Chondrocyte (in vitro differentiated cells): ENCODE results near the gene SOHLH1. TPM values are rescaled to one million over a fixed set of nuclear protein-coding genes. Genes with fewer than 3 reads are reported as not detected.

Experiments
- DNase-seq: peaks from one replicate; pipeline ENCODE4 v3.0.0; 2021; ENCODE audit warnings: mixed read lengths, low spot score
- H3K27ac Mint-ChIP-seq: one replicate; pipeline ENCODE4 v1.8.0; 2021; ENCODE audit warnings: mild to moderate bottlenecking, moderate library complexity, mixed read lengths; ENCODE audit not compliant: unreplicated experiment
- H3K27me3 Mint-ChIP-seq: 2 replicates; pipeline ENCODE4 v1.8.0; 2021; ENCODE audit warnings: low read depth, mixed read lengths
- H3K36me3 Mint-ChIP-seq: 2 replicates; pipeline ENCODE4 v1.8.0; 2021; ENCODE audit warnings: low read depth, mixed read lengths
- H3K4me1 Mint-ChIP-seq: 2 replicates; pipeline ENCODE4 v1.8.0; 2021; ENCODE audit warnings: low read depth, mild to moderate bottlenecking, mixed read lengths
- H3K4me3 Mint-ChIP-seq: one replicate; pipeline ENCODE4 v1.8.0; 2021; ENCODE audit warnings: mild to moderate bottlenecking, moderate library complexity, mixed read lengths; ENCODE audit not compliant: unreplicated experiment
- H3K9me3 Mint-ChIP-seq: 2 replicates; pipeline ENCODE4 v1.8.0; 2021; ENCODE audit warnings: low read depth, mixed read lengths
- total RNA-seq: library from RNA; stranded (reverse); gene quantifications from 3 replicates; pipeline ENCODE4 v1.2.1, GENCODE V29; 2021
- TF ChIP-seq, protein P1 (sequence below): fragments of 200-600 bp; sonication (generic); IDR thresholded peaks from 2 replicates; pipeline ENCODE4 v1.5.0; 2021; ENCODE audit warnings: antibody characterized with exemption, mild to moderate bottlenecking, moderate library complexity

Gene SOHLH1
- total RNA-seq, 1 donor from 2014 or later, result not detected

DNA sequence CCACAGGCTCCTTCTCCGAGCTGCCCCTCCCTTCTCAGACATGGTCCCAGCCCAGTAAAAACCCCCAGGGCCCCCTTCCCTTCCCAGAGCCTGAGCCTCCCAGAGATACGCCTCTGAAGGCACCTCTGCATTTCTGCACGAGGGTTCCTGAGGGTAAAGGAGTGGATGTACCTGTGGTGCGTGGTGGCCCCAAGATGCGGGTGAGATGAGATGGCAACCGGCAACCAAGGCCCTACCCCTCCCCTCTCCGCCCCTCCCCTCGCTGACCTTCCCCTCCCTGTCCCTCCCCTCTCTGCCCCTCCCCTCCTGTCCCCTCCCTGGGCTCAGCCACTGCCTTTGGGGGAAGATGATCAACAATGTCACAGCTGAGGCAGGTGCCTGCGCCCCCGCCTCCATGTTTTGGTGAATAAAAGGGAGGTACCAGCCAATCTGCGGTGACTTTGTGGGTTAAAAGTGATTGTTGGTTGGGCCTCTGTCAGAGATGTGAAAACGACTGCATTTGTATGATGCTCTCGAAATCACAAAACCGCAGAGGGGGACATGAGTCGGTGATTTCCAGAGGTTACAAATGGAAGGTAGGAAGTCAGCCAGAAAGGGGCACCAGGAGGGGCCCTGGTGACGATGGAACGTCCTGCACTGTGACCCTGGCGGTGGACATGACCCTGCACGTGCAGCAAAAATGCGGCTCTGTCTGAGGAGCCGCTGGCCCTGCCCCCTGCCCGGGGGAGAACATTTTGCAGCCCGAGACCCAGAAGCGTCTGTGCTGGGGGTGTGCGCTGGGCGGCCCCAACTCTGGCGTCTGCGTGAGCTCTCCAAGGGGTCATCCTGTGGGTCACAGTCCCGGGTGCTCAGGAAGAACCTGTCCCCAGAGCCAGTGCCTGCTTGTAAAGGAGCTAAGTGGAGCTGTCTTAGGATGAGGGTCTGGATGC lies 32.5 kb downstream of the SOHLH1 start:
- DNase-seq, result no peak
- H3K4me3 Mint-ChIP-seq, result no peak overlapping the region
- H3K4me1 Mint-ChIP-seq, result peaks cover 5% of the 10 kb centered on the region
- peaks cover 9% of the 10 kb centered on the region for H3K27me3 Mint-ChIP-seq
- TF ChIP-seq, protein P1, sequence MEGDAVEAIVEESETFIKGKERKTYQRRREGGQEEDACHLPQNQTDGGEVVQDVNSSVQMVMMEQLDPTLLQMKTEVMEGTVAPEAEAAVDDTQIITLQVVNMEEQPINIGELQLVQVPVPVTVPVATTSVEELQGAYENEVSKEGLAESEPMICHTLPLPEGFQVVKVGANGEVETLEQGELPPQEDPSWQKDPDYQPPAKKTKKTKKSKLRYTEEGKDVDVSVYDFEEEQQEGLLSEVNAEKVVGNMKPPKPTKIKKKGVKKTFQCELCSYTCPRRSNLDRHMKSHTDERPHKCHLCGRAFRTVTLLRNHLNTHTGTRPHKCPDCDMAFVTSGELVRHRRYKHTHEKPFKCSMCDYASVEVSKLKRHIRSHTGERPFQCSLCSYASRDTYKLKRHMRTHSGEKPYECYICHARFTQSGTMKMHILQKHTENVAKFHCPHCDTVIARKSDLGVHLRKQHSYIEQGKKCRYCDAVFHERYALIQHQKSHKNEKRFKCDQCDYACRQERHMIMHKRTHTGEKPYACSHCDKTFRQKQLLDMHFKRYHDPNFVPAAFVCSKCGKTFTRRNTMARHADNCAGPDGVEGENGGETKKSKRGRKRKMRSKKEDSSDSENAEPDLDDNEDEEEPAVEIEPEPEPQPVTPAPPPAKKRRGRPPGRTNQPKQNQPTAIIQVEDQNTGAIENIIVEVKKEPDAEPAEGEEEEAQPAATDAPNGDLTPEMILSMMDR, result no peak
- no peaks in the 10 kb centered on the region for H3K36me3 Mint-ChIP-seq
- no peak overlapping the region for H3K27ac Mint-ChIP-seq
- peaks cover 8% of the 10 kb centered on the region for H3K9me3 Mint-ChIP-seq

DNA sequence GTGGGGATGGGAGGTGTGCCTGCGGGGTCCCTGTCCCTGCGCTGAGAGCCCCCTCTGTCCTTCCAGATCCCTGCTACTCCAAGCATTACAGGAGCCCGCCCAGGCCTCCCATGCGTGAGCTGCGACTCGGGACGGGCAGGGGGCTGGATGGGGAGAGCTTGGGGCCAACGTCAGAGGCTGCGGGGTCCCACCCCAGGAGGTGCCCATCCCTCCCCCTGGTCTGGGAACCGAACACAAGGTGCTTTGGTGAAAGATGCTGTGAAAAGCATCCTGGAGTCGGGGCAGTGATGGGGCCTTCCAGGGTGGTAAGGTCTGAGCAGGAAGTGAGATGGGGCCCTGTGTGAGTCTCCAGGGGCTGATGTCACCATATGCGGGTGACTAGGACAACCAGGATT lies 33.5 kb downstream of the SOHLH1 start:
- TF ChIP-seq, protein P1, result no peak
- Mint-ChIP-seq H3K4me1 (peaks cover 6% of the 10 kb centered on the region), H3K36me3 (no peaks in the 10 kb centered on the region), H3K4me3 (no peak overlapping the region), H3K27me3 (peaks cover 9% of the 10 kb centered on the region), H3K27ac (no peak overlapping the region), H3K9me3 (peaks cover 8% of the 10 kb centered on the region)
- DNase-seq, result no peak

DNA sequence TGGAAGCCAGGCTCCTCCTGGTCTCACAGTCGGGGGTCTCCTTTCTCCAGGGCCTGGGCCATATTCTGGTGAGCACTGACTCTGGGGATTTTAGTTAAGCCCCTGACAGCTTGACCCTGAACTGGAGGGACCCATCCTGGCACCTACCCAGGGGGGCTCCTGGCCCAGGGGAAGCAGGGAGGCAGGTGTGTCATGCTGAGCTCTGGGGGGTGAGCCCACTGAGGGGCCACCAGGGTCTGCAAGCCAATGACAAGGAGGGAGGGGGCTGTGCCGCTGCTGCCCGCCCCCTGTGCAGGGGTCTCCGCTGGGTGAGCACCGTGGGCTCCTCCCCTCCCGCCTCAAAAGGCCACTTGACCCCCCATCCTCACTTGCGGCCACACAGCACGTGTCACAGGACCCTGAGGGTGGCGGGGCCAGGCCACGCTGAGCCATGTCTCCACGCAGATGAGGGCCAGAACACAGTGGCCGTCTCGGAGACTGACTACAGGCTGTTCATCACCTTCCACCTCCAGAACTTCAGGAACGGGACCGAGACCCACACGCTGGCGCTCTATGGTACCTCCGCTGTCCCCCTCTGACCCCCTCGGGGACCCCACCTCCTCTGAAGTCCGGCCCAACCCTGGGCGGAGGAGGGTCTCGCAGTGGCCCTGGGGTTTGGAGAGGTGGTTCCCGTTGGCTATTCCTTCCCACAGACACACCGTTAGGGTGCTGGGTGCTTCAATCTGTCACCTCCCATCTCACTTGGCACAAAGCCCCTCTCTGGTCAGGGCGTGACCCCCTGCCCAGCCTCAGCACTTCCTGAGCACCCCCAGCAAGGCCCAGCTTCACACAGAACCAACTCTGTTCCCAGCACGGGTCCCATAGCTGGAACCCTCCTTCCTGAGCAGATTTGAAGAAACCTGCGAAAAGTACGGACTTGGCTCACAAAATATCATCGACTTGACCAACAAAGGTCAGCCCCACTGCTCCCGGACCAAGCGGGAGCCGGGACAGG lies 34.2 kb downstream of the SOHLH1 start:
- Mint-ChIP-seq H3K4me3 (no peak overlapping the region), H3K27me3 (peaks cover 9% of the 10 kb centered on the region), H3K36me3 (no peaks in the 10 kb centered on the region), H3K4me1 (peaks cover 6% of the 10 kb centered on the region), H3K9me3 (peaks cover 8% of the 10 kb centered on the region), H3K27ac (no peak overlapping the region)
- TF ChIP-seq, protein P1, result no peak
- no peak for DNase-seq

DNA sequence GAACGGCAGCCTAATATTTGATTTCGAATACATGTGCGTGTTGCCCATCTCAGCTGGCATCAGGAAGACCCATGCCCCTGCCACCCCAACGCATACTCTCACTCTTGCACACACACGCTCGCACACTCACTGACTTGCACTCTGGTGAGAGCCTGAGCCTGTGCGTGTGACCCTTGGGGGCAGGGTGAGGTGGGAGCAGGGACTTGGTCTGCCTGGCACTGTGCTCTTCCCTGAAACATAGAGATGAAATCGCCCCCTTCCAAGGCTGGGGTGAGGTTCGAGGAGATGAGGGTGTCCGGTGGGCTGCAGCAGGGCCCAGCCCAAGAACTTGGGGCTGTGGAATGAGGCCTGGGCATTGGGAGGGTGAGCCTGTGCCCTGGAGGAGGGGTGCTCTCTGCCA lies 35.0 kb downstream of the SOHLH1 start:
- Mint-ChIP-seq H3K27me3 (peaks cover 9% of the 10 kb centered on the region), H3K4me1 (peaks cover 6% of the 10 kb centered on the region), H3K27ac (no peak overlapping the region), H3K36me3 (no peaks in the 10 kb centered on the region), H3K4me3 (no peak overlapping the region), H3K9me3 (peaks cover 8% of the 10 kb centered on the region)
- TF ChIP-seq, protein P1, result no peak
- DNase-seq, result no peak

DNA sequence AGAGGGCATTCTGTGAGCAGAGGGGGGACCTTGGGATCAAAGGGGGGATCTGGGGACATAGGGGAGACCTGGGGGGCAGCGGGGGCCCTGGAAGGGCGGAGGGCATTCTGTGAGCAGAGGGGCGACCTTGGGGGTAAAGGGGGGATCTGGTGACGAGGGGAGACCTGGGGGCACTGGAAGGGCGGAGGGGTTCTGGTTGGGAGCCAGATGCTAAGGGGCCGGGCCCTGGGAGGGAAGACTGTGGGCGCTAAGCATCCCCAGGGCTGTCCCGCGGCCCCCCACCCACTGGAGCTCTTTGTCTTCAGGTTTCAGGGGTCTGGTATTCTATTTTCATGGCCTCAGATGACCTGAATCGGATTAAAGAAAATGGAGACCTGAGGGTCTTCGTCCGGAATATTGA lies 35.4 kb downstream of the SOHLH1 start:
- Mint-ChIP-seq H3K4me1 (peaks cover 6% of the 10 kb centered on the region), H3K27ac (no peak overlapping the region), H3K9me3 (peaks cover 4% of the 10 kb centered on the region), H3K27me3 (peaks cover 9% of the 10 kb centered on the region), H3K4me3 (no peak overlapping the region), H3K36me3 (no peaks in the 10 kb centered on the region)
- no peak for DNase-seq
- TF ChIP-seq, protein P1, result no peak
